BLaER1 treated with 17β-estradiol and CSF1 and Interleukin-3, amounts not matched to agents 10 nM and 100 nM (cell line): ENCODE data around the gene GAL.
"Not testable (repeated sequence)": the region's sequence is repeated elsewhere in the genome, so short reads cannot be mapped to it uniquely, and the experiment has no call there.

Source experiments
- H3K27ac ChIP-seq, 11 experiments: shearing (Covaris generic); formaldehyde crosslinking; 2 replicates each; pipeline ENCODE4 v1.8.1; 2022
- H3K27me3 ChIP-seq, 11 experiments: shearing (Covaris generic); formaldehyde crosslinking; 2 replicates each; pipeline ENCODE4 v1.8.1; 2022
- H3K36me3 ChIP-seq, 11 experiments: shearing (Covaris generic); formaldehyde crosslinking; 2 replicates each; pipeline ENCODE4 v1.8.1; 2022
- H3K4me1 ChIP-seq, 10 experiments: shearing (Covaris generic); formaldehyde crosslinking; 2 replicates each; pipeline ENCODE4 v1.8.1; 2022
- H3K4me2 ChIP-seq, 11 experiments: shearing (Covaris generic); formaldehyde crosslinking; 2 replicates each; pipeline ENCODE4 v1.8.1; 2022
- H3K4me3 ChIP-seq, 10 experiments: shearing (Covaris generic); formaldehyde crosslinking; 2 replicates each; pipeline ENCODE4 v1.8.1; 2022
- H3K9ac ChIP-seq, 11 experiments: shearing (Covaris generic); formaldehyde crosslinking; 2 replicates each; pipeline ENCODE4 v1.8.1; 2022
- H3K9me3 ChIP-seq, 11 experiments: shearing (Covaris generic); formaldehyde crosslinking; replicated peaks in 1 of 11; 2 replicates each; pipeline ENCODE4 v1.8.1; 2022
- H4K20me1 ChIP-seq, 11 experiments: shearing (Covaris generic); formaldehyde crosslinking; 2 replicates each; pipeline ENCODE4 v1.8.1; 2022
- Cebpa-rat ChIP-seq, 11 experiments: shearing (Covaris generic); IDR thresholded peaks; 2 replicates each; pipeline ENCODE4 v1.8.1; 2022

GAL gene, protein sequence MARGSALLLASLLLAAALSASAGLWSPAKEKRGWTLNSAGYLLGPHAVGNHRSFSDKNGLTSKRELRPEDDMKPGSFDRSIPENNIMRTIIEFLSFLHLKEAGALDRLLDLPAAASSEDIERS

GRCh38 chr11:68684385-68685356 lies at the start of gene GAL:
Gene GAL, plus strand, starts transcription at chr11:68684544. Its CDS starts 380 bp downstream, at chr11:68684924.
- H3K4me2 ChIP-seq: peak within 1 kb of the TSS; percentile 11 to 70 (median 39); a peak in 16 of 22 replicates
- H3K9ac ChIP-seq: no peak within 1 kb of the TSS; a peak in 1 of 22 replicates
- peaks cover 0 to 4% (median 0%) of the 10 kb centered on the region in 11 experiments; a peak in 1 of 22 replicates for H3K9me3 ChIP-seq
- H3K4me1 ChIP-seq: peaks cover 0 to 12% (median 8%) of the 10 kb centered on the region in 10 experiments; a peak in 12 of 20 replicates
- H3K27ac ChIP-seq: no peak within 1 kb of the TSS
- H3K27me3 ChIP-seq: peaks cover 51 to 77% (median 62%) of the 10 kb centered on the region in 11 experiments
- peaks cover 0 to 38% (median 0%) of the 10 kb centered on the region in 11 experiments; a peak in 9 of 22 replicates for H4K20me1 ChIP-seq
- H3K36me3 ChIP-seq: no peaks in the 10 kb centered on the region
- H3K4me3 ChIP-seq: peak within 1 kb of the TSS in 5 of 10 experiments; percentile 14 to 55 (median 33); a peak in 6 of 20 replicates
- no peak for TF ChIP-seq Cebpa-rat (IDR thresholded peaks at IDR 0.05)

DNA sequence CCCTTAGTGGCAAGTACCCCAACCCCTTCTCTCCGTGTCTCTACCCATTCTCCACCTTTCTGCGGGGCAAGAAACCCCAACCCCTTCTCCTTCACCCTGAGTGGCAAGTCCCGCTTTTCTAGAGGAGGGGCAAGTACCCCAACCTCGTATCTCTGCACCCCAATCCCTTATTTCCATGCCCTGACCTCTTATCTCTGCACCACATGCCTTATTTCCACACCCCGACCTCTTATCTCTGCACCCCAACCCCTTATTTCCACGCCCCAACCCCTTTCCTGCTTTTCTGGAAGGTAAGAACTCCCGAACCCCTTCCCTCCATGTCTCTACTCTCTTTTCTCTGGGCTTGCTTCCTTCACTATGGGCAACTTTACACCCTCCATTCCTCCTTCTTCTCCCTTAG lies 49.7 kb upstream of the GAL start:
- not testable (repeated sequence) for H3K27ac ChIP-seq, H3K4me3 ChIP-seq, H4K20me1 ChIP-seq, H3K4me1 ChIP-seq, H3K36me3 ChIP-seq, H3K9ac ChIP-seq, H3K27me3 ChIP-seq, H3K4me2 ChIP-seq, H3K9me3 ChIP-seq

- not testable (repeated sequence) for H3K9ac ChIP-seq, H3K4me1 ChIP-seq, H3K9me3 ChIP-seq, H3K4me3 ChIP-seq, H3K36me3 ChIP-seq, H4K20me1 ChIP-seq, H3K27me3 ChIP-seq, H3K4me2 ChIP-seq, H3K27ac ChIP-seq
Measured at GRCh38 chr11:68635172-68635571, 49.2 kb upstream of the GAL start.

- H3K4me3 ChIP-seq: not testable (repeated sequence)
Measured at GRCh38 chr11:68635883-68636282, 48.5 kb upstream of the GAL start.

GRCh38 chr11:68639322-68639721 lies 45.0 kb upstream of the GAL start:
- not testable (repeated sequence) for H3K4me2 ChIP-seq, H3K27me3 ChIP-seq, H3K36me3 ChIP-seq, H3K27ac ChIP-seq, H3K9me3 ChIP-seq, H3K9ac ChIP-seq, H3K4me3 ChIP-seq, H3K4me1 ChIP-seq, H4K20me1 ChIP-seq

More at GRCh38 chr11:68635883-68636282, 48.5 kb upstream of the GAL start:
- H3K36me3 ChIP-seq, H3K27me3 ChIP-seq, H4K20me1 ChIP-seq, H3K9me3 ChIP-seq, H3K9ac ChIP-seq, H3K27ac ChIP-seq, H3K4me1 ChIP-seq, H3K4me2 ChIP-seq: not testable (repeated sequence)

DNA sequence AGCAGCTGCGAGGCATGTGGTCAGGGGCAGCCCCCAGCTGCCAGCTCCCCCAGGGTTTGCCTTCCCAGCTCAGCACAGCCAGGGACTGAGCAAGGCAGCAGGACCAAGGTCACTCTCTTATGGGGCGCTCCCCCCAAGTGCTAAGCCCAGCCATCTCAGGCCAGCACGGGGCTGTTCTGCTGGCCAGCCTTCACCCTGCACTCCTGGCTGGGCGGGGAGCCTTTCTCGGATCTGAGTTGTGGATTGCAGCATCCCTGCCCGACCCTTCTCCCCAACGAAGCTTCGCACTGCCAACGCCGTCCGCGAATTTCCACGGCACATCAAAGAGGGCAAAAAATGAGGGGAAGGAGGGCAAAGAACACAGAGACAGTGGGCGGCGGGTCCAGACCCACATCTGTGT lies 42.5 kb upstream of the GAL start:
- no peaks in the 10 kb centered on the region for H3K4me1 ChIP-seq
- H3K9ac ChIP-seq: no peak overlapping the region
- H3K27ac ChIP-seq: no peak overlapping the region

GRCh38 chr11:68643585-68643984 lies 40.8 kb upstream of the GAL start:
- H4K20me1 ChIP-seq: no peaks in the 10 kb centered on the region
- H3K4me1 ChIP-seq: no peaks in the 10 kb centered on the region
- peaks cover 32 to 38% (median 35%) of the 10 kb centered on the region in 11 experiments for H3K9me3 ChIP-seq
- no peak overlapping the region for H3K9ac ChIP-seq
- no peaks in the 10 kb centered on the region for H3K36me3 ChIP-seq
- TF ChIP-seq Cebpa-rat (IDR thresholded peaks at IDR 0.05): no peak
- no peak overlapping the region for H3K4me2 ChIP-seq
- H3K27ac ChIP-seq: no peak overlapping the region
- H3K4me3 ChIP-seq: no peak overlapping the region
- no peaks in the 10 kb centered on the region for H3K27me3 ChIP-seq

More for the DNA sequence above, 42.5 kb upstream of the GAL start:
- TF ChIP-seq Cebpa-rat (IDR thresholded peaks at IDR 0.05): no peak
- Histone ChIP-seq H3K36me3 (no peaks in the 10 kb centered on the region), H3K4me2 (no peak overlapping the region), H3K4me3 (no peak overlapping the region), H3K9me3 (peaks cover 22 to 23% (median 22%) of the 10 kb centered on the region in 11 experiments), H4K20me1 (no peaks in the 10 kb centered on the region), H3K27me3 (no peaks in the 10 kb centered on the region)

- Histone ChIP-seq H3K27ac (no peak overlapping the region), H4K20me1 (no peaks in the 10 kb centered on the region; a peak in 1 of 22 replicates), H3K4me2 (no peak overlapping the region), H3K9ac (no peak overlapping the region), H3K9me3 (peaks cover 32 to 38% (median 35%) of the 10 kb centered on the region in 11 experiments), H3K36me3 (no peaks in the 10 kb centered on the region), H3K4me1 (peaks cover 0 to 2% (median under 1%) of the 10 kb centered on the region in 10 experiments; a peak in 10 of 20 replicates), H3K27me3 (no peaks in the 10 kb centered on the region), H3K4me3 (no peak overlapping the region)
- no peak for TF ChIP-seq Cebpa-rat (IDR thresholded peaks at IDR 0.05)
Measured at GRCh38 chr11:68646832-68647231, 37.5 kb upstream of the GAL start.

- no peak for TF ChIP-seq Cebpa-rat (IDR thresholded peaks at IDR 0.05)
- Histone ChIP-seq H3K27me3 (peaks cover 0 to 3% (median 0%) of the 10 kb centered on the region in 11 experiments; a peak in 1 of 22 replicates), H3K9ac (no peak overlapping the region), H3K4me1 (peaks cover 6 to 19% (median 16%) of the 10 kb centered on the region in 10 experiments; a peak in 18 of 20 replicates), H3K9me3 (peaks cover 35 to 42% (median 39%) of the 10 kb centered on the region in 11 experiments), H3K4me2 (no peak overlapping the region), H4K20me1 (peaks cover 0 to 15% (median 0%) of the 10 kb centered on the region in 11 experiments; a peak in 4 of 22 replicates), H3K36me3 (no peaks in the 10 kb centered on the region), H3K27ac (no peak overlapping the region), H3K4me3 (no peak overlapping the region)
Measured at GRCh38 chr11:68649851-68650555, 34.3 kb upstream of the GAL start.
